Erythroblast (primary cell): ENCODE data around the gene MIPOL1.

Source experiments
- GATA1 ChIP-seq: IDR thresholded peaks from 2 replicates; pipeline ENCODE4 v1.6.1; 2011; ENCODE audit warnings: low read depth, mild to moderate bottlenecking, control low read depth, low read length, moderate library complexity
- POLR2A ChIP-seq: IDR thresholded peaks from 2 replicates; pipeline ENCODE4 v1.6.1; 2011; ENCODE audit warnings: mild to moderate bottlenecking, low read length

DNA sequence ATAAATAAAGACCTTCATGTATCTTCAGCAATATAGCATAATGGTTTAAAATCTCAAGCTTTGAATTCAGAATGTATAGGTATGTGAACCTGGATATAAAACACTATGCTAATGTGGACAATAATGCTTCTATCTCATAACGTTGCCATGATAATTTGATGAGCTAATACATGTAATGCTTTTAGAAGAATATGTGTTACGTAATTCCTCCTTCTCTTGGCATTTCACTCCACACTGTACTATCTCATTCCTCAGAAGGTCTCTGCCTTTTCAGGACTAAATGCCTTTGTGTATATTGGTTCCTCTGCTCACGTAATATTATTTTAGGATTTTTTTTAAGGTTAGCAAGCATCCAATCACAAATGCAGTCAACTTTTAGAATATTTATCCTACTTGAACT is 310.8 kb downstream of the MIPOL1 start:
- no peak for TF ChIP-seq POLR2A
- TF ChIP-seq GATA1: no peak
